Adrenal gland (tissue), 12 donors: ENCODE results near the gene PLCE1. TPM values are rescaled to one million over a fixed set of nuclear protein-coding genes. Genes with fewer than 3 reads are reported as not detected.

Experiments
- DNase-seq, 7 donors: peaks; one replicate each; pipeline ENCODE4 v3.0.0-alpha.2; 2019 to 2020
- H3K27ac ChIP-seq, 5 donors: fragments of 200-600 bp; sonication (generic) in 4 of 5; 1 replicate in 3 of 5; 2 replicates in 2 of 5; pipeline versions ENCODE4 v1.5.1 to v1.8.0; 2016 to 2020; ENCODE audit warnings: mild to moderate bottlenecking in 1 of 5
- H3K27me3 ChIP-seq: fragments of 200-600 bp; 2 replicates; pipeline ENCODE4 v1.8.0; 2021
- H3K36me3 ChIP-seq, 2 donors: fragments of 200-600 bp; replicated peaks in 1 of 2; 1 replicate in 1 of 2; 2 replicates in 1 of 2; pipeline versions ENCODE4 v1.5.1 to v1.8.0; 2018 to 2022
- H3K4me1 ChIP-seq, 2 donors: fragments of 200-600 bp; replicated peaks in 1 of 2; 1 replicate in 1 of 2; 2 replicates in 1 of 2; pipeline versions ENCODE4 v1.5.1 to v1.8.0; 2018 to 2021
- H3K4me3 ChIP-seq, 4 donors: fragments of 200-600 bp; sonication (generic) in 3 of 4; one replicate each; pipeline ENCODE4 v1.5.1; 2016 to 2018
- H3K9me3 ChIP-seq, 3 donors: fragments of 200-600 bp; sonication (generic) in 1 of 3; replicated peaks in 1 of 3; 1 replicate in 2 of 3; 2 replicates in 1 of 3; pipeline versions ENCODE4 v1.5.1 to v1.8.0; 2016 to 2021
- CTCF ChIP-seq, 6 experiments: fragments of 450-650 bp in 4 of 6; fragments of 200-600 bp in 2 of 6; sonication (generic) in 1 of 6; IDR thresholded peaks; 1 replicate in 5 of 6; 2 replicates in 1 of 6; pipeline versions ENCODE4 v1.5.1 to v1.8.0; 2016 to 2021; ENCODE audit warnings: antibody characterized with exemption in 6 of 6, mild to moderate bottlenecking in 2 of 6, moderate library complexity in 1 of 6
- POLR2A ChIP-seq, 2 donors: fragments of 450-650 bp; IDR thresholded peaks; one replicate each; pipeline ENCODE4 v1.6.1; 2017; ENCODE audit warnings: antibody characterized with exemption in 2 of 2, mild to moderate bottlenecking in 2 of 2, moderate library complexity in 1 of 2
- WGBS, 4 donors: extraction: QIAGEN DNeasy Blood & Tissue Kit in 2 of 4; methylation state at CpG; one replicate each; pipeline versions ENCODE4 v1.1.5 to v1.1.7; 2013 to 2017; 5-methylcytosine and 5-hydroxymethylcytosine counted together
- intact Hi-C, 2 donors: fragments of 100-400 bp; cut with DNase I; formaldehyde crosslinking; loops; one replicate each; pipeline versions ENCODE4 v1.14.1 to v1.15.0; 2022 to 2023
- polyA plus RNA-seq, 3 donors: library from polyadenylated mRNA; stranded (reverse); fragments of 200-250 nt in 2 of 3; fragments of 350-450 nt in 1 of 3; fragmentation: Illumina TruSeq in 1 of 3; extraction: RNeasy Lipid Tissue Mini Kit (QIAGEN cat#74804) in 1 of 3; gene quantifications; one replicate each; pipeline ENCODE4 v1.2.3, GENCODE V29; 2013 to 2014
- total RNA-seq, 9 donors: library from RNA; depleted of rRNA in 4 of 9; stranded (reverse); fragments of >200 nt in 4 of 9; fragments of 120-200 nt in 1 of 9; fragmentation: NEBNext Ultra II Directional in 1 of 9; extraction: Animal tissue kit (Norgen Biotek cat#: 25700) in 1 of 9; gene quantifications; one replicate each; pipeline versions ENCODE4 v1.1.0 to v1.2.4, GENCODE V29; 2013 to 2023
- donor health status: healthy with polysubstance abuse.
- donor health status: Bipolar disorder and iron deficiency.
- donor health status: DM: yes; HTN: yes; CAD: no.
- donor health status: DM: no; HTN: no; CAD: no.
- donor health status: DM: no; HTN: no; CAD: no.
- donor health status: DM: yes; HTN: yes; CAD: no.

The PLCE1 gene
- total and polyA plus RNA-seq, 12 donors, result 0.94 to 4.8 (median 2.0) TPM

DNA sequence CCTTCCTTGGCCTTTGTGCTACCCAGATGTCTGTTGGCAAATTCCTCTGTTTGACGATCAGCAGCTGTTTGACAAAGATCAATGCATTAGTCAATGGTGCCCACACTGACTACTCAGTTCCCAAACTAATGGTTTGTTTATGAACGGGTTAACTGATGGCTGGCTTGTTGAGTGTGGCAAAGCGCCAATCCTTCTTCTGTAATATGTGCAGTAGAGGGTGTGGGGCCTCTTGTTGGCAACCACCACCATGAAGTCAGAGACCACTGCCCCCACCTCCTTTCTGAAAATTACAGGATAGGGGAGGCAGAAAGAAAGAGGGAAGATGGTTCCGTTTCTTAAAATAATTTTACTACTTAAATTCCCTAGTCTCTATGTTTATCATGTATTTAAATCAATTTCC is 2.6 kb upstream of the PLCE1 start:
- TF ChIP-seq POLR2A (IDR thresholded peaks at IDR 0.05), result no peak
- no peak for TF ChIP-seq CTCF (IDR thresholded peaks at IDR 0.05)
- peaks cover 0 to 6% of the 10 kb centered on the region in 2 donors for H3K4me1 ChIP-seq
- intact Hi-C loops, result no loop called here
- peaks cover 7% of the 10 kb centered on the region for H3K27me3 ChIP-seq
- H3K4me3 ChIP-seq, result no peak overlapping the region
- no peaks in the 10 kb centered on the region for H3K9me3 ChIP-seq
- WGBS, 4 donors, result 70 to 87% (median 80%) methylated on average over 4 of the region's 4 CpGs
- H3K36me3 ChIP-seq, result no peaks in the 10 kb centered on the region
- no peak overlapping the region for H3K27ac ChIP-seq
- no peak for DNase-seq

DNA sequence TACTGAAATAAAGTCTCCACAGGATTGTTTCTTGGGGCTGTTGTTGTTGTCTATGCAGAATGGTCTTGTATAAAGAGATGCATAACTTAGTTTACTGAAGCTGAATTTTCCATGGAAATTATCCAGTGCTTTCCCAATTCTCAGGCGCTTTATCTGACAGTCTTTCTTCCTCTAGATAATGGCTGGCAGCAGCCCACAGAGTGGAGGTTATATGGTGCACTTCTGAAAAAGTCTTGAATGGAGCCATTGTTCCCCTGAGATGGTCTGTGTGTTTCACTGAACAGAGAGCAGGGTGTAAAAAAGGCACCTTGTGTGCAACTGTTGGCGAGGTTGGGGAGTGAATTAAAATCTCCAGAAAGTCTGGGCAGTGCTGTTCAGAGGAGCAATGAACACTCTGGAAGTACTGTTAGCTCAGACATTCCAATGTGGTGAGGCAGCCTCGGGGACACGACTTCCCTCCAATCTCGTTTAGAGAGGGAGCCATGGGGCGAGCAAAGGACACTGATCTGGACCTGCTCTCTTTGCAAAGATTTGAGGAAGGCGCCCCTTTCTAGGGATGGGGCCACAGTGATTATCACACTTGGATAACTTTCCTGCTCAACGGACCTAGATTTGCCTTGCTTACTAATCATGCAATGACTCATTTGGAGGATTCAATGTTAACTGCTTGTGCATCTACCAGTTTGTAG is 2.0 kb upstream of the PLCE1 start:
- intact Hi-C loops, result no loop called here
- H3K27ac ChIP-seq, result peak overlapping the region in 1 of 5 donors; percentile 53
- 29 to 49% (median 39%) methylated on average over 5 to 8 of the region's 8 CpGs for WGBS, 4 donors
- H3K9me3 ChIP-seq, result no peaks in the 10 kb centered on the region
- peak in 6 of 7 donors; percentile 40 to 75 (median 56) for DNase-seq
- H3K36me3 ChIP-seq, result no peaks in the 10 kb centered on the region
- no peak overlapping the region for H3K4me3 ChIP-seq
- peaks cover 7% of the 10 kb centered on the region for H3K27me3 ChIP-seq
- TF ChIP-seq CTCF (IDR thresholded peaks at IDR 0.05) (no peak), POLR2A (IDR thresholded peaks at IDR 0.05) (no peak)
- H3K4me1 ChIP-seq, result peaks cover 0 to 6% of the 10 kb centered on the region in 2 donors

DNA sequence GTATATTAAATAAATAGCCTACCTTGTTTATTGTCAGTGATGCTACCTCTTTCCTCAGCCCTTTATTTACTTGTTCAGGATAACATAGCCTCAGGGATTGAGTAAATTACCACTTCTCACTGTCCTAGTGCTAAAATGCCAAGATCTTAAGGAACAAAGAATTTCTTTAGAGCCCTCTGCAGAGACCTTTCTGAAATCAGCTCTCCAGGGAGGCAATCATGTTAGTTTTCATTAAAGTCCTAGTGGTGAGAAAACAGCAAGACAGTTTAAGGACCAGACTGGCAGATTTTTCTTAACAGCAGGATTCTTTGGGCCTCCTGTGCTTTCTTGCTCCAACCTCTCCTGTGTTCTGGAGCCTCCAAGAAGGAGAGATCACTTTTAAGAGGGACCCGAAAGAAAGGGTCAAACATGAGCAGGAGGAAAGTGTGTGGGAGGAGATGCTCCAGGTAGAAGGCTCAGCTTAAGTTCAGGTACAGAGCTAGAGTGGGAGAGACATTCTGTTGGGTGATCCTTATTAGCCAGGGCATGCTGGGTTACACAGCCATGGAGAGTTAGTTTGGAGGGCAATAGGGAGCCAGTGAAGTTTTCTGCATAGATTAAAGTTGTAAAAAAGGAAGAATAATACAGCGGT is 1.2 kb upstream of the PLCE1 start:
- no peak for TF ChIP-seq CTCF (IDR thresholded peaks at IDR 0.05)
- TF ChIP-seq POLR2A (IDR thresholded peaks at IDR 0.05), result no peak
- peaks cover 0 to 6% of the 10 kb centered on the region in 2 donors for H3K4me1 ChIP-seq
- intact Hi-C loops, result no loop called here
- peaks cover 7% of the 10 kb centered on the region for H3K27me3 ChIP-seq
- 88 to 93% (median 92%) methylated on average over 2 of the region's 2 CpGs for WGBS, 4 donors
- no peak overlapping the region for H3K27ac ChIP-seq
- no peak overlapping the region for H3K4me3 ChIP-seq
- no peaks in the 10 kb centered on the region for H3K36me3 ChIP-seq
- no peak for DNase-seq
- H3K9me3 ChIP-seq, result no peaks in the 10 kb centered on the region

- H3K9me3 ChIP-seq, result no peaks in the 10 kb centered on the region
- DNase-seq, result no peak
- no peak for TF ChIP-seq CTCF (IDR thresholded peaks at IDR 0.05)
- no peak for TF ChIP-seq POLR2A (IDR thresholded peaks at IDR 0.05)
- WGBS, 4 donors, result 4 to 25% (median 7%) methylated on average over 4 to 25 of the region's 25 CpGs
- peaks cover 7% of the 10 kb centered on the region for H3K27me3 ChIP-seq
- H3K4me1 ChIP-seq, result peaks cover 0 to 6% of the 10 kb centered on the region in 2 donors
- no peaks in the 10 kb centered on the region for H3K36me3 ChIP-seq
- peak overlapping the region in 1 of 5 donors; percentile 60 for H3K27ac ChIP-seq
- peak overlapping the region in 1 of 4 donors; percentile 75 for H3K4me3 ChIP-seq
- intact Hi-C loops, result no loop called here
Observed at GRCh38 chr10:93993414-93993781, 333 bp upstream of the PLCE1 start.
